K562 (cell line): ENCODE data around the gene PSMD13. TPM values are rescaled to one million over a fixed set of nuclear protein-coding genes. Genes with fewer than 3 reads are reported as not detected.

Experiments
- ATAC-seq: fragments of 200-7000 bp; cut with Tn5 transposase; 3 replicates; pipeline ENCODE4 v1.9.1; 2020; ENCODE audit warnings: moderate library complexity
- BruUV-seq: library from RNA; stranded (reverse); fragments of 400-500 nt; replicated peaks from 2 replicates; lab custom pipeline; 2021; lab: Mats Ljungman, UMichigan
- CTCF ChIA-PET: fragments of 300-600 bp; formaldehyde crosslinking; extraction: SDS; loops from one replicate; lab custom pipeline; 2021; ENCODE audit warnings: low intra/inter-chr PET ratio; lab: Yijun Ruan, JAX
- POLR2A ChIA-PET: fragments of 300-600, 350-650 bp; sonication (Branson Sonifier 250); formaldehyde crosslinking; extraction: SDS; loops from one replicate; lab custom pipeline; 2021; ENCODE audit warnings: antibody characterized with exemption, inconsistent platforms; lab: Yijun Ruan, JAX
- DNase-seq, 4 experiments: peaks; one replicate each; pipeline versions ENCODE4 v3.0.0 to v3.0.0-alpha.2; 2011 to 2018; ENCODE audit warnings: low spot score in 3 of 4, mixed read lengths in 3 of 4; ENCODE audit errors: extremely low read depth in 1 of 4
- FAIRE-seq: peaks from 2 replicates; lab custom pipeline; 2011; peaks lifted over from hg19 to GRCh38; lab: Jason Lieb, UNC
- H2AFZ ChIP-seq: 2 replicates; pipeline ENCODE4 v1.6.0; 2011; ENCODE audit warnings: low read depth, low read length, control low read depth, inconsistent platforms
- H3K27ac ChIP-seq: fragments of 200-600 bp; 3 replicates; pipeline ENCODE4 v1.8.0; 2011; ENCODE audit warnings: low read depth, mild to moderate bottlenecking, control low read depth, inconsistent platforms, low read length, moderate library complexity, mixed read lengths; ENCODE audit errors: extremely low read depth
- H3K27me3 ChIP-seq, 2 experiments: fragments of 300-600 bp in 1 of 2; 2 replicates in 1 of 2; 3 replicates in 1 of 2; pipeline versions ENCODE4 v1.6.0 to v1.8.0; 2011; ENCODE audit warnings: inconsistent platforms in 2 of 2, low read length in 2 of 2, mild to moderate bottlenecking in 1 of 2, mixed read lengths in 1 of 2, moderate library complexity in 1 of 2; ENCODE audit not compliant: control insufficient read depth in 2 of 2, insufficient read depth in 2 of 2
- H3K36me3 ChIP-seq: fragments of 300-600 bp; 3 replicates; pipeline ENCODE4 v1.8.0; 2011; ENCODE audit warnings: mild to moderate bottlenecking, low read length, inconsistent platforms; ENCODE audit not compliant: control insufficient read depth, insufficient read depth
- H3K4me1 ChIP-seq, 2 experiments: fragments of 200-600 bp in 1 of 2; replicated peaks in 1 of 2; 2 replicates in 1 of 2; 3 replicates in 1 of 2; pipeline versions ENCODE4 v1.5.1 to v1.8.0; 2011; ENCODE audit warnings: inconsistent platforms in 2 of 2, low read length in 2 of 2, mild to moderate bottlenecking in 1 of 2, mixed read lengths in 1 of 2, moderate library complexity in 1 of 2; ENCODE audit not compliant: control insufficient read depth in 2 of 2, insufficient read depth in 2 of 2
- H3K4me2 ChIP-seq: 2 replicates; pipeline ENCODE4 v1.6.1; 2011; ENCODE audit warnings: low read length, control low read depth, inconsistent platforms, mixed read lengths; ENCODE audit not compliant: insufficient read depth
- H3K4me3 ChIP-seq: fragments of 200-600 bp; sonication (generic), shearing (Covaris generic); 2 replicates; pipeline ENCODE4 v1.5.1; 2016; ENCODE audit warnings: control low read depth, inconsistent platforms
- H3K79me2 ChIP-seq: fragments of 200-600 bp; 3 replicates; pipeline ENCODE4 v1.8.0; 2011; ENCODE audit warnings: low read length, inconsistent platforms; ENCODE audit not compliant: control insufficient read depth, insufficient read depth
- H3K9ac ChIP-seq, 2 experiments: 2 replicates each; pipeline versions ENCODE4 v1.6.0 to v1.6.1; 2011; ENCODE audit warnings: low read depth in 2 of 2, low read length in 2 of 2, control low read depth in 1 of 2, inconsistent platforms in 1 of 2, mild to moderate bottlenecking in 1 of 2, mixed read lengths in 1 of 2; ENCODE audit not compliant: insufficient read depth in 1 of 2
- H3K9me1 ChIP-seq: one replicate; pipeline ENCODE4 v1.6.0; 2011; ENCODE audit warnings: inconsistent platforms, mild to moderate bottlenecking, low read length, moderate library complexity; ENCODE audit not compliant: control insufficient read depth, insufficient read depth
- H3K9me3 ChIP-seq: replicated peaks from 2 replicates; pipeline ENCODE4 v1.5.1; 2011; ENCODE audit warnings: low read depth, low read length, inconsistent platforms; ENCODE audit not compliant: control insufficient read depth, insufficient read depth
- H4K20me1 ChIP-seq: replicated peaks from 2 replicates; pipeline ENCODE4 v1.6.1; 2011; ENCODE audit warnings: low read length, inconsistent platforms, mixed read lengths; ENCODE audit not compliant: control insufficient read depth, insufficient read depth
- ATF1 ChIP-seq, 2 experiments: fragments of 450-650 bp in 1 of 2; IDR thresholded peaks; 2 replicates each; pipeline ENCODE4 v1.6.1; 2016; ENCODE audit warnings: missing compliant biosample characterization in 1 of 2, missing genetic modification characterization in 1 of 2
- FIP1L1 ChIP-seq: fragments of 200-400 bp; formaldehyde crosslinking; IDR thresholded peaks from 2 replicates; pipeline ENCODE4 v1.6.1; 2018; ENCODE audit warnings: mild to moderate bottlenecking, low read depth, low read length; ENCODE audit not compliant: poor library complexity, severe bottlenecking
- HIVEP1 ChIP-seq: fragments of 250-450 bp; sonication (Bioruptor Pico); IDR thresholded peaks from 2 replicates; pipeline ENCODE4 v1.4.0; 2020; ENCODE audit warnings: mild to moderate bottlenecking
- MAX ChIP-seq: sonication (generic); formaldehyde crosslinking; IDR thresholded peaks from 2 replicates; pipeline ENCODE4 v1.9.0; 2022; ENCODE audit warnings: mild to moderate bottlenecking, missing genetic modification reagents
- PURB ChIP-seq: sonication (generic); formaldehyde crosslinking; IDR thresholded peaks from 2 replicates; pipeline ENCODE4 v1.9.0; 2021; ENCODE audit warnings: low read depth, mild to moderate bottlenecking, missing genetic modification reagents
- RBFOX2 ChIP-seq: fragments of 200-400 bp; formaldehyde crosslinking; IDR thresholded peaks from 2 replicates; pipeline ENCODE4 v1.6.1; 2017; ENCODE audit warnings: low read depth, mild to moderate bottlenecking, low read length, moderate library complexity
- THRB ChIP-seq: fragments of 450-650 bp; formaldehyde crosslinking; conservative IDR thresholded peaks from 2 replicates; pipeline ENCODE4 v1.4.0; 2022; ENCODE audit warnings: mild to moderate bottlenecking, missing genetic modification characterization
- ZBTB33 ChIP-seq: sonication (generic); formaldehyde crosslinking; IDR thresholded peaks from 2 replicates; pipeline ENCODE4 v1.8.1; 2023; ENCODE audit warnings: mild to moderate bottlenecking, missing genetic modification reagents
- ZKSCAN1 ChIP-seq: fragments of 150-350 bp; IDR thresholded peaks from 2 replicates; pipeline ENCODE4 v1.6.1; 2016; ENCODE audit warnings: low read depth, low read length
- ZNF239 ChIP-seq: fragments of 250-450 bp; sonication (Bioruptor Pico); IDR thresholded peaks from 2 replicates; pipeline ENCODE4 v1.4.0; 2020; ENCODE audit warnings: mild to moderate bottlenecking
- WGBS: fragments of 100-300 bp; shearing (Covaris generic); methylation state at CpG from one replicate; pipeline ENCODE4 v1.1.6; 2016; ENCODE audit warnings: low coverage, mixed read lengths; ENCODE audit not compliant: insufficient coverage; ENCODE audit errors: missing lambda C conversion rate; 5-methylcytosine and 5-hydroxymethylcytosine counted together
- in situ Hi-C: fragments of 300-500 bp; cut with MboI; formaldehyde crosslinking; loops from 4 replicates; pipeline ENCODE4 v1.15.0; 2018; ENCODE audit warnings: inconsistent platforms, mixed read lengths
- intact Hi-C: fragments of 100-400 bp; cut with micrococcal nuclease; formaldehyde crosslinking; loops from 2 replicates; pipeline ENCODE4 v1.14.2; 2022
- polyA plus RNA-seq, 8 experiments: library from polyadenylated mRNA; depleted of rRNA in 4 of 8; stranded (reverse) in 5 of 8; unstranded in 3 of 8; fragments of >200 nt; fragmentation: Nextera tagmentation in 2 of 8; fragmentation: Illumina TruSeq in 1 of 8; extraction: Ambion mirVana in 2 of 8; extraction: Trizol in 1 of 8; gene quantifications; 2 replicates each; pipeline versions ENCODE4 v1.2.1 to v1.2.3, GENCODE V29; 2011 to 2014; ENCODE audit warnings: inconsistent platforms in 1 of 8, missing spikeins in 1 of 8
- total RNA-seq, 7 experiments: library from RNA; depleted of rRNA in 6 of 7; stranded (reverse); fragments of >200 nt in 6 of 7; fragmentation: Illumina TruSeq in 2 of 7; extraction: Trizol in 2 of 7; gene quantifications; 2 replicates each; pipeline versions ENCODE4 v1.2.1 to v1.2.3, GENCODE V29; 2011 to 2021; ENCODE audit warnings: low replicate concordance in 1 of 7

PSMD13 gene
- total and polyA plus RNA-seq, 9 of the 15 experiments (the other 6 are each of a cell fraction or from before 2014, with no cell fraction given), result 185 to 383 (median 267) TPM

GRCh38 chr11:279966-280705 lies 43.4 kb downstream of the PSMD13 start:
- no peak for DNase-seq
- H3K9me3 ChIP-seq, result peaks cover 12% of the 10 kb centered on the region
- no peaks in the 10 kb centered on the region for H3K36me3 ChIP-seq
- POLR2A ChIA-PET, result interaction anchor here (1.0 to 1.1 kb wide), 2 partner anchors 8 to 9 kb away, joined by 3 to 4 read pairs; partner anchors contain the start of gene PGGHG
- H3K79me2 ChIP-seq, result no peaks in the 10 kb centered on the region
- CTCF ChIA-PET, result no interaction called here
- no peaks in the 10 kb centered on the region for H3K9me1 ChIP-seq
- H3K4me2 ChIP-seq, result no peak overlapping the region
- no peak overlapping the region for H3K9ac ChIP-seq
- no peak overlapping the region for H3K4me3 ChIP-seq
- no peak overlapping the region for H3K27ac ChIP-seq
- 73% methylated on average over 18 of the region's 85 CpGs for WGBS
- no peak for FAIRE-seq
- H3K4me1 ChIP-seq, result peaks cover 15 to 49% of the 10 kb centered on the region in 2 experiments
- no peak overlapping the region for H2AFZ ChIP-seq
- TF ChIP-seq RBFOX2 (0 out of 2 replicates have a peak, but pooled peaks have one; percentile 17), ZNF239 (no peak), THRB (CRISPR knock-in tag) (no peak), ZKSCAN1 (no peak), PURB (CRISPR knock-in tag) (no peak), MAX (CRISPR knock-in tag) (no peak), ATF1 (CRISPR knock-in tag; IDR thresholded peaks at IDR 0.05) (no peak), ATF1 (tag; IDR thresholded peaks at IDR 0.05) (no peak), ZBTB33 (CRISPR knock-in tag) (peak; percentile 87), FIP1L1 (peak; percentile 34), HIVEP1 (CRISPR knock-in tag) (no peak)
- intact Hi-C loops, result no loop called here
- no peak for ATAC-seq
- H4K20me1 ChIP-seq, result no peaks in the 10 kb centered on the region
- in situ Hi-C loops, result no loop called here
- BruUV-seq, result no TSS peak
- no peaks in the 10 kb centered on the region for H3K27me3 ChIP-seq
